Transverse colon (tissue), 4 donors: ENCODE results near the gene HNF1A. TPM values are rescaled to one million over a fixed set of nuclear protein-coding genes. Genes with fewer than 3 reads are reported as not detected.

Source experiments
- DNase-seq: peaks from one replicate; pipeline ENCODE4 v3.0.0-alpha.2; 2019
- H3K27ac ChIP-seq, 4 donors: fragments of 200-600 bp; sonication (generic); 2 replicates each; pipeline ENCODE4 v1.5.1; 2016 to 2018; ENCODE audit warnings: inconsistent platforms in 4 of 4
- H3K27me3 ChIP-seq: fragments of 200-600 bp; sonication (generic); 2 replicates; pipeline ENCODE4 v1.5.1; 2017; ENCODE audit warnings: inconsistent platforms
- H3K36me3 ChIP-seq, 4 donors: fragments of 200-600 bp; sonication (generic); 2 replicates each; pipeline ENCODE4 v1.5.1; 2017 to 2019; ENCODE audit warnings: inconsistent platforms in 4 of 4
- H3K4me1 ChIP-seq, 4 donors: fragments of 200-600 bp; sonication (generic); 2 replicates each; pipeline ENCODE4 v1.5.1; 2017 to 2020; ENCODE audit warnings: inconsistent platforms in 4 of 4
- H3K4me3 ChIP-seq, 4 donors: fragments of 200-600 bp; sonication (generic); 1 replicate in 1 of 4; 2 replicates in 3 of 4; pipeline versions ENCODE4 v1.5.1 to v1.6.1; 2017 to 2019; ENCODE audit warnings: inconsistent platforms in 4 of 4
- H3K9me3 ChIP-seq, 2 donors: fragments of 200-600 bp; sonication (generic); 2 replicates each; pipeline ENCODE4 v1.5.1; 2017 to 2019; ENCODE audit warnings: inconsistent platforms in 2 of 2
- EP300 ChIP-seq: sonication (generic); formaldehyde crosslinking; IDR thresholded peaks from one replicate; pipeline ENCODE4 v1.6.1; 2017; ENCODE audit warnings: antibody characterized with exemption, low read depth
- POLR2A ChIP-seq: fragments of 450-650 bp; IDR thresholded peaks from one replicate; pipeline ENCODE4 v1.6.1; 2016; ENCODE audit warnings: antibody characterized with exemption, mild to moderate bottlenecking, moderate library complexity
- POLR2AphosphoS5 ChIP-seq, 3 donors: sonication (generic); formaldehyde crosslinking; IDR thresholded peaks; one replicate each; pipeline ENCODE4 v1.6.1; 2016; ENCODE audit warnings: antibody characterized with exemption in 3 of 3
- WGBS, 2 donors: methylation state at CpG; one replicate each; pipeline ENCODE4 v1.1.5; 2018; ENCODE audit warnings: low coverage in 1 of 2; 5-methylcytosine and 5-hydroxymethylcytosine counted together
- in situ Hi-C, 4 donors: fragments of 200-750 bp; cut with MboI; loops; one replicate each; pipeline versions ENCODE4 v1.15.0 to v1.15.1; 2017; ENCODE audit warnings: low sequenced_read_pairs in 3 of 4, low pct_ligation_motif_present in 1 of 4, low pct_unique_long_range_greater_than_20kb in 1 of 4
- intact Hi-C: fragments of 100-400 bp; cut with DNase I; formaldehyde crosslinking; loops from one replicate; pipeline ENCODE4 v1.15.1; 2023; ENCODE audit warnings: low total_unique reads
- total RNA-seq, 4 donors: library from RNA; depleted of rRNA; stranded (reverse); fragments of >200 nt; gene quantifications; one replicate each; pipeline ENCODE4 v1.1.0, GENCODE V29; 2016
- TF ChIP-seq, protein P1 (sequence below), 5 experiments: fragments of 200-600 bp in 3 of 5; fragments of 450-650 bp in 2 of 5; sonication (generic) in 3 of 5; IDR thresholded peaks; 1 replicate in 2 of 5; 2 replicates in 3 of 5; pipeline ENCODE4 v1.5.1; 2016 to 2017; ENCODE audit warnings: antibody characterized with exemption in 5 of 5, inconsistent platforms in 3 of 5, mild to moderate bottlenecking in 2 of 5, moderate library complexity in 1 of 5

Gene HNF1A
- total RNA-seq, 4 donors from 2014 or later, result 16.5 to 71.4 (median 23.6) TPM

DNA sequence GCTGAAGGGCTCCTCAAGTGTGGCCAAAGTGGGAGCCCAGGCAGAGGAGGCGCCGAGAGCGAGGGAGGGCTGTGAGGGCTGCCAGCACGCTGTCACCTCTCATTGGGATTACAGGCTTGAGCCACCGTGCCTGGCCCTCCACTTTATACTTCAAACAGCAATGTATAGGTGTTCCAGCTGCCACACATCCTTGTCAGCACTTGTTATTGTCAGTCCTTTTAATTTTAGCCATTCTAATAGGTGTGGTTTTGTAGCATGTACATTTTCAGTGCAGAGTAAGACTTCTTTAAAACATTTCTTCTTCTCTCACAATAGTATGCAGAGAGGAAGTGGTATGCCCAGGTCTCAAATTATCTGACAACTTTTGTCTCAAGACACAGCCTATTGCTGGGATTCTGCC is 27.5 kb upstream of the HNF1A start:
- Histone ChIP-seq H3K27ac (no peak overlapping the region), H3K27me3 (no peaks in the 10 kb centered on the region), H3K4me1 (peaks cover 0 to 4% (median 0%) of the 10 kb centered on the region in 4 donors), H3K4me3 (no peak overlapping the region), H3K36me3 (no peaks in the 10 kb centered on the region), H3K9me3 (no peaks in the 10 kb centered on the region)
- TF ChIP-seq POLR2A, result no peak
- TF ChIP-seq EP300, result no peak
- TF ChIP-seq, protein P1, sequence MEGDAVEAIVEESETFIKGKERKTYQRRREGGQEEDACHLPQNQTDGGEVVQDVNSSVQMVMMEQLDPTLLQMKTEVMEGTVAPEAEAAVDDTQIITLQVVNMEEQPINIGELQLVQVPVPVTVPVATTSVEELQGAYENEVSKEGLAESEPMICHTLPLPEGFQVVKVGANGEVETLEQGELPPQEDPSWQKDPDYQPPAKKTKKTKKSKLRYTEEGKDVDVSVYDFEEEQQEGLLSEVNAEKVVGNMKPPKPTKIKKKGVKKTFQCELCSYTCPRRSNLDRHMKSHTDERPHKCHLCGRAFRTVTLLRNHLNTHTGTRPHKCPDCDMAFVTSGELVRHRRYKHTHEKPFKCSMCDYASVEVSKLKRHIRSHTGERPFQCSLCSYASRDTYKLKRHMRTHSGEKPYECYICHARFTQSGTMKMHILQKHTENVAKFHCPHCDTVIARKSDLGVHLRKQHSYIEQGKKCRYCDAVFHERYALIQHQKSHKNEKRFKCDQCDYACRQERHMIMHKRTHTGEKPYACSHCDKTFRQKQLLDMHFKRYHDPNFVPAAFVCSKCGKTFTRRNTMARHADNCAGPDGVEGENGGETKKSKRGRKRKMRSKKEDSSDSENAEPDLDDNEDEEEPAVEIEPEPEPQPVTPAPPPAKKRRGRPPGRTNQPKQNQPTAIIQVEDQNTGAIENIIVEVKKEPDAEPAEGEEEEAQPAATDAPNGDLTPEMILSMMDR (IDR thresholded peaks at IDR 0.05), result no peak
- no peak for TF ChIP-seq POLR2AphosphoS5 (IDR thresholded peaks at IDR 0.05)
- no peak for DNase-seq
- 92% methylated on average over 5 of the region's 5 CpGs; no CpG with 5 or more reads in 1 of the 2 donors for WGBS, 2 donors
- intact Hi-C loops, result no loop called here
- in situ Hi-C loops, result loop anchor here in 3 of 4 donors (25.0 kb wide), 1 partner anchor 314 kb away; the partner anchor contains the start of gene CABP1 (in 3 of the 3)

DNA sequence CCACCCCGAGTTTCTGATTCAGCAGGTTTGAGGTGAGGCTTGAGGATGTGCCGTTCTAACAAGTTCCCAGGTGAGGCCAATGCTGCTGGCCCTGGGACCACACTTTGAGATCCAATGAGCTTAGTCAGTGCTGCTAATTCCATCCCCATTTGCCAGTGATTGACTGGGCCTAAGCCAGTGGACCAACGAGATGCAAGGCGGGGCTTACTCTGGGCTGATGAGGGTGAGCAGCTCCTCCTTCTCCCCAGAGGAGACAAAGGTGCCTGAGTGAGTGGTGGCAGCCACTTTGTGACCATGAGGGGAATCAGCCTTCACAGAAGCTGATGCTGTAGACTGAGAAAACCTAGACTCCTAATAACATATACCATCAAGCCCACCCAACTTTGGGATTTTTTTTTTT is 23.1 kb upstream of the HNF1A start:
- Histone ChIP-seq H3K4me1 (peaks cover 6 to 40% (median 25%) of the 10 kb centered on the region in 4 donors), H3K4me3 (no peak overlapping the region), H3K36me3 (no peaks in the 10 kb centered on the region), H3K27ac (no peak overlapping the region), H3K27me3 (no peaks in the 10 kb centered on the region), H3K9me3 (no peaks in the 10 kb centered on the region)
- intact Hi-C loops (no loop called here), in situ Hi-C loops (loop anchor here in 3 of 4 donors (25.0 kb wide), 1 partner anchor 318 kb away; the partner anchor contains the start of gene CABP1 (in 3 of the 3))
- no peak for DNase-seq
- 76% methylated on average over 4 of the region's 4 CpGs; no CpG with 5 or more reads in 1 of the 2 donors for WGBS, 2 donors
- no peak for TF ChIP-seq POLR2A

DNA sequence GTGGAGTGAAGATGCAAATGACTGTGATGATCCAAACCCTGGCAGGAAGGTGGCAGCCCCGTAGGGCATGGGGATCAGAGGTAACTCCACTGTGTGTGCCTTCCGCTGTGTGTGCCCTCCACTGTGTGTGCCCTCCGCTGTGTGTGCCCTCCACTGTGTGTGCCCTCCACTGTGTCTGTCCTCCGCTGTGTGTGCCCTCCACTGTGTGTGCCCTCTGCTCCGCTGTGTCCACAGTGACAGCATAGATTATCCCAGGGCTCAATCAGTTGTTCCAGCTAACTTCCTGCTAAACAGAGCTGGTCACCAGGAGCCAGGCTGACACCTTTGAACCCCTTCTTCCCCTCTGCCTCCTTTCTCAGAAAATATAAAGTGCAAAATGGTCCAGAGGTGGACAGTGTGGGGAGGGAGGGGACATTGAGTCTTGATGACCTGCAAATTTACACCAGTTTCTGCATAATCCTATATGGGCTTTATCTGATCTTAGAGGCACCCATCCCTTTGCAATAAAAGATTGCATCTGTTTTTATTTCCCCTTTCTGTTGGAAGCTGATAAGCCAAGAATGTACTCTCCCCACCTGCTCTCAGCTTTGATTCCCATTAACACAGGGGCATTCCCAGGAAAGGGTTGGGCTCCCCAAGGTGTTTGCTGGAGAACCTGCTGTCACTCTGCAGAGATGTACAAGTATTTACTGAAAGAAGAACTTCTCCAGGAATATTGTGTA is 21.6 kb upstream of the HNF1A start:
- WGBS, 2 donors, result 20 to 64% methylated on average over 1 to 5 of the region's 5 CpGs
- no peak for TF ChIP-seq EP300
- TF ChIP-seq POLR2A, result peak; percentile 53
- peak in 1 of 3 donors; percentile 66 for TF ChIP-seq POLR2AphosphoS5 (IDR thresholded peaks at IDR 0.05)
- TF ChIP-seq, protein P1 (IDR thresholded peaks at IDR 0.05), result no peak
- DNase-seq, result peak; percentile 72
- peaks cover 6 to 50% (median 37%) of the 10 kb centered on the region in 4 donors for H3K4me1 ChIP-seq
- in situ Hi-C loops, result loop anchor here in 3 of 4 donors (25.0 kb wide), 1 partner anchor 319 kb away; the partner anchor contains the start of gene CABP1 (in 3 of the 3)
- H3K27ac ChIP-seq, result peak overlapping the region; percentile 75 to 89 (median 84)
- no peaks in the 10 kb centered on the region for H3K9me3 ChIP-seq
- intact Hi-C loops, result no loop called here
- no peak overlapping the region for H3K4me3 ChIP-seq
- no peaks in the 10 kb centered on the region for H3K36me3 ChIP-seq
- H3K27me3 ChIP-seq, result no peaks in the 10 kb centered on the region

DNA sequence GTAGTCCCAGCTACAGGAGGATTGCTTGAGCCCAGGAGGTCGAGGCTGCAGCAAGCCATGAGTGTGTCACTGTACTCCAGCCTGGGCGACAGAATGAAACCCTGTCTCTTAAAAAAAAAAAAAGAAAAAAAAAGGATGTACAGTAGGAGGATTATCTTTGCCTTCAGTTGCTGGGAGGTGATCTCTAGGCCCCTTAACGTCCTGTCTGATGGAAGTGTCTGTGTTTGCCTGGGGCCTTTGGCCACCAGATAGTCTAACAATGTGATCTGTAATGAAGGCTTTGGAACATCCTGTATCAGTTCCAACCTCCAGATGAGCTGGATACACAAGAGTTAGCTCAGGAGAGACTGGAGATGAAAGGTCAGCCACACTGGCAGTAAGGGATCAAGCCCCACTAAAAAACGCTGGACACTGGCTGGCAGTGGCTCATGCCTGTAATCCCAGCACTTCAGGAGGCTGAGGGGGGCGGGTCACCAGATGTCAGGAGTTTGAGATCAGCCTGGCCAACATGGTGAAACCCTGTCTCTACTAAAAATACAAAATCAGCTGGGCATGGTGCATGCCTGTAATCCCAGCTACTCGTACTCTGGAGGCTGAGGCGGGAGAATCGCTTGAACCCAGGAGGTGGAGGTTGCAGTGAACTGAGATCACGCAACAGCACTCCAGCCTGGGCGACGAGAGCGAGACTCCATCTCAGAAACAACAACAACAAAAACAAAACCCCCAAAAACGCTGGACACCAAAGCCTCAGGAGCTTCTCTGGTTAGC is 19.0 kb upstream of the HNF1A start:
- peak overlapping the region; percentile 83 to 89 (median 84) for H3K27ac ChIP-seq
- in situ Hi-C loops, result loop anchor here in 3 of 4 donors (25.0 kb wide), 1 partner anchor 322 kb away; the partner anchor contains the start of gene CABP1 (in 3 of the 3)
- peak overlapping the region in 1 of 4 donors; percentile 10 for H3K4me3 ChIP-seq
- H3K36me3 ChIP-seq, result no peaks in the 10 kb centered on the region
- DNase-seq, result no peak
- TF ChIP-seq EP300 (no peak), POLR2A (no peak)
- WGBS, 2 donors, result 47 to 61% methylated on average over 5 to 13 of the region's 13 CpGs
- no peaks in the 10 kb centered on the region for H3K9me3 ChIP-seq
- peaks cover 6 to 69% (median 41%) of the 10 kb centered on the region in 4 donors for H3K4me1 ChIP-seq
- H3K27me3 ChIP-seq, result no peaks in the 10 kb centered on the region
- intact Hi-C loops, result no loop called here

DNA sequence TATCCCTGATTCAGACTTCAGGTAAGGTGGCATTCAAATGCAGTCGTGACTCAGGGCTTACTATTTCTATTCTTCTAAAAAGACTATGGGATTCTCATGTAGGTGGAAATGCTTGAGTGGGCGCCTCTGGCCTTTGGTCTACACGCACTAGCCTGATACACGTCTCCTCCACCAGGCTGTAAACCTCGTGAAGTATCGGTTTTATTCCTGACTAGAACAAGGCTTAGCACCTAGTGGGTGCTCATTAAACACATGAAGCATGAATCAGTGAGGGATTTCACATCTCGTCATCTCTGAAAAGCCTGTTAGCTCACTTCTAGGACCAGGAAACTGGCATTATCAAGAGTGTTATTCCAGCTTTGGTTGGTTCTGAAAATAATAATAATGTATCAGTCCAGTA is 17.7 kb upstream of the HNF1A start:
- WGBS, 2 donors, result 46 to 54% methylated on average over 2 to 7 of the region's 7 CpGs
- DNase-seq, result no peak
- intact Hi-C loops (no loop called here), in situ Hi-C loops (loop anchor here in 3 of 4 donors (25.0 kb wide), 1 partner anchor 323 kb away; the partner anchor contains the start of gene CABP1 (in 3 of the 3))
- TF ChIP-seq, protein P1 (IDR thresholded peaks at IDR 0.05), result peak in 1 of 5 experiments; percentile 23
- TF ChIP-seq EP300 (no peak), POLR2A (no peak)
- H3K4me3 ChIP-seq, result no peak overlapping the region
- peak overlapping the region; percentile 83 to 89 (median 84) for H3K27ac ChIP-seq
- no peaks in the 10 kb centered on the region for H3K36me3 ChIP-seq
- H3K9me3 ChIP-seq, result no peaks in the 10 kb centered on the region
- H3K4me1 ChIP-seq, result peaks cover 6 to 66% (median 41%) of the 10 kb centered on the region in 4 donors
- no peaks in the 10 kb centered on the region for H3K27me3 ChIP-seq
